GOT3 (cell line): ENCODE data around the gene PDZK1.
"Not testable (repeated sequence)": the region's sequence is repeated elsewhere in the genome, so short reads cannot be mapped to it uniquely, and the experiment has no call there.

Experiments
- DNase-seq: peaks from one replicate; lab custom pipeline; 2025; ENCODE audit warnings: mixed read lengths; lab: John Stamatoyannopoulos, UW

Gene PDZK1

DNA sequence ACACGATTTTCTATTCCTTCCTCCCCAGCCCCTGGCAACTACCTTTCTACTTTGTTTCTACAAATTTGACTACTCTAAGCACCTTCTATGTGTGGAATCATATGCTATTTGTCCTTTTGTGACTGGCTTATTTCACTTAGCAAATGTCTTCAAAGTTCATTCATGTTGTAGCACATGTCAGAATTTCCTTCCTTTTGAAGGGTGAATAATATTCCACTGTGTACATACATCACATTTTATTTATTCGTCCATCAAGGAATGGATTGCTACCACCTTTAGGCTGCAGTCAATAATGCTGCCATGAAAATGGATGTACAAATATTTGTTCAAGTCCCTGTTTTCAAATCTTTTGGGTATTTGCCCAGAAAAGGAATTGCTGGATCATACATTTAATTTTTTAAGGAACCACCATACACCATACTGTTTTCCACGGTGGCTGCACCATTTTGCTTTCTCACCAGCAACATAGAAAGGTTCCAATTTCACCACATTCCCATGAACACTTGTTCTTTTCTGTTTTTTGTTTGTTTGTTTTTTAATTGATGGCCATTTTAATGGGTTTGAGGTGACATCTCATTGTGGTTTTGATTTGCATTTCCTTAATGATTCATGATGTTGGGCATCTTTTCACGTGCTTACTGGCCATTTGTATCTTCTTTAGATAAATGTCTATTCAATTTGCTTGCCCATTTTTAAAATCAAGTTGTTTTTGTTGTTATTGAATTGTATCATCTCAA is 3.3 kb upstream of the PDZK1 start:
- no peak for DNase-seq

DNA sequence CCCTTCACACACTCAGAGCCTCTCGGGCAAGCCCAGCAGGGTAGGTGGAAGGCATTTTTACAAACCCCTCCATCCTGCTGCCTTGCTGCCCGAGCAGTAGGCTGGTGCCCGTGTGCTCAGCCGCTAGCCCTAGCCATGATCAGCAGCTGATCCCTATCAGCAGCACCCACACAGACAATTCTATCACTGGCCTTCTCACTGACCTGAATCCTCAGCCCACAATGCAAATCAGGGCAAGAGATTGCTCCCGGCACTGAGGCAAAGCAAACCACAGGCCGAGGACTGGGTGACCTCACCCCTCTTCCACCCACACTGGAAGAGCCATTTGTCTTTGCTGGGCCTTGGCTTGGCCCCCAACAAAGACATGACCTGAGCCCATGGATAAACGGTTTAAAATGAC is 895 bp upstream of the PDZK1 start:
- no peak for DNase-seq

GRCh38 chr1:145706086-145706664 is 993 bp downstream of the PDZK1 start:
- no peak for DNase-seq

DNA sequence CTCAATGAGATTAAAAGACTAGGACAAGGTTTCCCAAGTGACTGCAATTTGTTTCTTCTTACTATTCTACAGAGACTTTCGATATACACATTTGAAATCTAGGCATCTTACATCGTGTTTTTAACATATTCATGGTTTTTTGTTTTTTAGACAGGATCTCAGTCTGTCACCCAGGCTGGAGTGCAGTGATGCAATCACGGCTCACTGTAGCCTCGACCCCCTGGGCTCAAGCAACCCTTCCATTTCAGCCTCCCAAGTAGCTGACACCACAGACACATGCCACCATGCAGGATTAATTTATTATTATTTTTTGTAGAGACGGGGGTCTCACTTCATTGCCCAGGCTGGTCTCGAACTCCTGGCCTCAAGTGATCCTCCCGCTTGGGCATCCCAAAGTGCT is 1.5 kb downstream of the PDZK1 start:
- no peak for DNase-seq

- no peak for DNase-seq
Observed at GRCh38 chr1:145702826-145703225, 4.3 kb downstream of the PDZK1 start.

- no peak for DNase-seq
Observed at GRCh38 chr1:145702052-145702451, 5.1 kb downstream of the PDZK1 start.

DNA sequence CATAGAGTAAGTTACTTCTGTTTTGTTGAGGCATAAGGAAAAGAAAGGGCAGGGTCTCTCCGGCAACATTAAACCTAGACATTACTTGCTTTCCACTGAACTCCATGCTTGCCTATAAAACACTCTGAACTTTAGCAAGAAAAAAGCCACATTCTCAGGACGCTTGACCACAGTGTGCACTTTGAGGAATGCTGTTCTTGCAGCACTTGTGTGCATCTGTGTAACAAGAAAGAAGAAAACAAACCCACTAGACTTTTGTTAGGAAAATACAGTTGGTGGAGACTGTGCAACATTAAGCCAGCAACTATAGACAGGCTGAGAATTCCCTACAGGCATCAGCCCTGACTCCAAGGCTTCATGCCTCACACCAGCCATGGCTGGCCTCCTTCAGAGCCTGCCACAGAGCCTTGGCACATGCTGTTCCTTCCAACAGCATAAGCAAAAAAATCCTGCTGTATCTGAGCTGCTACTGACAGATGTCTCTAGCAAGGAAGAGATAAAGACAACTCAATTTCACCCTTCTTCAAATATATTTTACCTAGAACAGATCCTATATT is 5.8 kb downstream of the PDZK1 start:
- no peak for DNase-seq

- no peak for DNase-seq
Observed at GRCh38 chr1:145696630-145696960, 10.6 kb downstream of the PDZK1 start.

GRCh38 chr1:145695821-145696629 is 11.1 kb downstream of the PDZK1 start:
- no peak for DNase-seq

GRCh38 chr1:145692785-145693443 is 14.3 kb downstream of the PDZK1 start:
- no peak for DNase-seq

- DNase-seq, result no peak
Observed at GRCh38 chr1:145690587-145691558, 16.3 kb downstream of the PDZK1 start.

DNA sequence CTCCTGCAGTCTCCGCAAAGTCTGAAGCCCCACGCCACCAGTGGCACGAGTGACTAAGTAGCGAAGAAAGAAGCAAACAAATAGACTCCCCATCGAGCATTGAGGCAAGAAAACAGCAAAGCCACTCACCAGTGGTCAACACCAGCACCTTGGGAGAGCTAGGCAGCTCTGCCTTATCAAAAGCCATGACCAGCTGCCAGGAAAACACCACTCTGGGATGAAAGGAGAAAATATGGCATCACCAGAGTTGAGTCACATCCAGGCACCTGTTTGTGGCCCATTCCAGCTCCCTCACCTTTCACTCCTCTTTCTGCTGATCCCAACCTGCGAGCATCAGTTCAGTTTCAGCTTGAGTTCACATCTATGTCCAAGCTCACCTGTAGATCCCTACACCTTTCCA is 17.2 kb downstream of the PDZK1 start:
- DNase-seq, result no peak

DNA sequence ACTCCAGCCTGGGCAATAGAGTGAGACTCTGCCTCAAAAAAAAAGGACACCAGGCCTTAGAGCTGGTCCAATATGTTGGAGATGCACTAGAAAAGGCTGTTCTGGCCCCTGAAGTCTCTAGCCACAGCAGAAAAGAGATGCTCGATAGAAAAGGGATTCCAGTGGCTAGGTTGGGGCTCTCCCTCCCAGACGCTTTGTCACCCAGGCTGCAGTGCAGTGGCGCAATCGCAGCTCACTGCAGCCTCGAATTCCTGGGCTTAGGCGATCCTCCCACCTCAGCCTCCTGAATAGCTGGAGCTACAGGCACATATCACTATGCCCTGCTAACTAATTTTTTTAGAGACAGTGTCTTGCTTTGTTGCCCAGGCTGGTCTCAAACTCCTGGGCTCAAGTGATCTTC is 18.2 kb downstream of the PDZK1 start:
- no peak for DNase-seq

DNA sequence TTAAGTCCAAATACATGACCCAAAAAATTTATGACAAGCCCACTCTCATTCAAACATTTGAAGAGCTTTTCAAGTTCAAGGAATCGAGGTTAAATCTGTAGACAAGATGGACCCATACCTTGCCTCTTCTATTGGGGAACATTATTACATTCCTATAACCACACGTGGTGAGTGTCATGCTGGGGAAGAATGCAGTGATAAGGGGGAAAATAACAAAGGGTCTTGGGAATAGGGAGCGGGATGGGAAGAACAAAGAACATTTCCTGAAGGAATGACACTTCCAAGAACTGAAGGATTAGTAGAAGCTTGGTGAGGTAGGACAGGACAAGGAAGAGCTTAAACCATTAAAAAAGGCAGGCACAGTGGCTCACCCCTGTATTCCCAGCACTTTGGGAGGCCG is 18.8 kb downstream of the PDZK1 start:
- DNase-seq, result no peak

DNA sequence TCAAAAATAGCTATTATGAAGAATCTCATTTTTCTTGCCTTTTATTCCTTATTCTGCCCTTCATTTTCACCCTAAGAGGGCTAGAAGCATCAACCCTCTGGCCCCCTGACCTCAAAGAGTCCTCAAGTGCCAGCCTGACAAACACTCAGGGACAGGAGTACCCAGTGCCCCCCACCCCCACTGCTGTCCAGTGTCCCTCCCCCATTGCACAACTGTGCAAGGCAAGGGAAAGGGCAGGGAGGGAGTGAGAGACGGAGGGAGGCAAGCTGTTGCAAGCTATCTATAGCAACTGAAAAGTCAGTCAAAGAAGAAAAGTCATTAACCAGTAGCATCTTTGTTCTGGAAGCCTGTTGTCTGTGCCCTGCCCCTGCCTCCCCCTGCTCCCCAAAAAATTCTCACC is 21.1 kb downstream of the PDZK1 start:
- DNase-seq, result not testable (repeated sequence)

- not testable (repeated sequence) for DNase-seq
Observed at GRCh38 chr1:145684858-145685257, 22.3 kb downstream of the PDZK1 start.

DNA sequence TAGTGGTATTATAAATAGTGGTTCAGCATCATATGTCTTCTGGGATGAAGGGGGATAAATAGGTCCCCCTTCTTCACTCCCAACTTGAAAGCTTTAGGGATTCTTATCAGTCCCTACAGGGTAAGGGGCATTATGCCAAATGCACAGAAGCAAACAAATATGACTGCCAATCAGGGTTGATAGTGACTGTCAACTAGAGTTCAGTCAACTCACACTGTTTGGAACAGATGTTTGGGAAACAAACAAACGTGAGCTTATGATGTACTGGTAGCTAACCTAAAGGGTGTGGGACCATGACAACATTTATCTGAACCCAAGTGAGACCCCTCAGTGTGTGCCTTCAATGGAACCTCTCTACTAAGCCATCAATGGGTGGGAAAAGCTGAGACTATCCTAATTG is 34.0 kb downstream of the PDZK1 start:
- not testable (repeated sequence) for DNase-seq

GRCh38 chr1:145670995-145671745 is 36.0 kb downstream of the PDZK1 start:
- not testable (repeated sequence) for DNase-seq

DNA sequence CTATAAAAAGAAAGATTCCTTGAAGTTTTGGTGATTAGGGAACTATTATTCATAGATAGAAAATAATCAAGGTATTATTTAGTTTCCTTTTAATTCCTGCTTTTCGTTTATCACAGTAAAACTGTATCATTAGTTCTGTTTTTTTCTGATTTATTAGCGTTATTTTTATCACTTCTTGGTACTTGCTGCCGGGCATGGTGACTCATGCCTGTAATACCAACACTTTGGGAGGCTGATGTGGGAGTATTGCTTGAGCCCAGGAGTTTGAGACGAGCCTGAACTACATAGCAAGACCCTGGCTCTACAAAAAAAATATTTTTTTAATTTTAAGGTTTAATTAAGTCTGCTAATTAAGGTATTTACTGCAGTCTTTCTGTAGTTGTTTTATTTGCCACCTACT is 42.2 kb downstream of the PDZK1 start:
- not testable (repeated sequence) for DNase-seq

DNA sequence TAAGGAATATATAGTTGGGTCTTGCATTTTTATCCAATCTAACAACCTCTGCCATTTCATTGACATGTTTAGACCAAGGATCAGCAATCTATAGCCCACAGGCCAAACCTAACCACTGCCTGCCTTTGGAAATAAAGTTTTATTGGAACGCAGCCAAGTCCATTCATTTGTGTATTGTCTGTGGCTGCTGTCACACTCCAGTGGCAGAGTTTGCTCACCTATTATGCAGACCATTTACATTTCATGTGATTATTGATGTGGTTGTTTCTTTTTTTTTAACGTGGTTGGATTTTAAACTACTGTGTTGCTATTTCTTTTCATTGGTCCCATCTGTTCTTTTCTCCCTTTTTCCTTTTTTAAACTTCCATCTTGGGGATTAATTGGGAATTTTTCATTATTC is 44.7 kb downstream of the PDZK1 start:
- not testable (repeated sequence) for DNase-seq
